GM18520 (cell line): ENCODE measurements around the gene NAV1.

Experiments
- ATAC-seq: cut with Tn5 transposase; IDR thresholded peaks from one replicate; pipeline ENCODE4 v1.9.1; 2021; ENCODE audit not compliant: unreplicated experiment

Gene NAV1

DNA sequence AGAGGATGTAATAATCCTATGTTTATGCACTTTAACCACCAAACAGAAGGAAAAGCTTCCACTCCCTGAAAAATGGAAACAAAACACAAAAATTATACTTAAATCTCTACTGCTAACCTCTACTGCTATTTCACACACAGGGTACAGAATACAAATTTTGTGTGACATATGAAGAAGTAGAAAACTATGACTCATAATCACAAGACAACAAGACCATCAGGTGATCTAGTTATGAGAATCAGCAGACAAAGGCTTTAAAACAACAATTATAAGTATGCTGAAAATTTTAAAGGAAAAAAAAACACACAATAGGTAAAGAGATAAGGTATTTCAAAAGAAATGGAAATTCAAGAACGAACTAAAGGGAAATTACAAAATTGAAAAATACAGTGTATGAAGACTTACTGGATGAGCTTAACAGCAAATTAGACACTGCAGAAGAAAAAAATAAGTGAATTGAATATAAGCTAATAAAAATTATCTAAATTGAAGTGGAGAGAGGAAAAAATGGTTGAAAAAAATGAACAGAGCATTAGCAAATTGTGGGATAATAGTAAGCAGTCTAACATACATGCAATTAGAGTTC lies 13.6 kb upstream of the NAV1 start:
- no peak for ATAC-seq

DNA sequence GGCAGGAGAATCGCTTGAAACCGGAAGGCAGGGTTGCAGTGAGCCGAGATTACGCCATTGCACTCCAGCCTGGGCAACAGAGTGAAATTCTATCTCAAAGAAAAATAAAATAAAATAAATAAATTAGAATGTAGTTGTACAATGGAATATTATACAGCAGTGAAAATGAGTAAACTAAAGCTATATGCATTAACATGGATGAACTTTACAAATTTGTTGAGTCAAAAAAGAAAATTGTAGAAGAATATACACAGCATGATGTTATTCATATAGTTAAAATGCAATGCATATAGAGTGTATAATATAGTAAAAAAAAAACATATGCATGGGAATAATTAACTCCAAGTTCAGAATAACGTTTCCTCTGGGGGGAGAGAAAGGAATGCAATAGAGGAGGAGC lies 11.0 kb upstream of the NAV1 start:
- no peak for ATAC-seq

DNA sequence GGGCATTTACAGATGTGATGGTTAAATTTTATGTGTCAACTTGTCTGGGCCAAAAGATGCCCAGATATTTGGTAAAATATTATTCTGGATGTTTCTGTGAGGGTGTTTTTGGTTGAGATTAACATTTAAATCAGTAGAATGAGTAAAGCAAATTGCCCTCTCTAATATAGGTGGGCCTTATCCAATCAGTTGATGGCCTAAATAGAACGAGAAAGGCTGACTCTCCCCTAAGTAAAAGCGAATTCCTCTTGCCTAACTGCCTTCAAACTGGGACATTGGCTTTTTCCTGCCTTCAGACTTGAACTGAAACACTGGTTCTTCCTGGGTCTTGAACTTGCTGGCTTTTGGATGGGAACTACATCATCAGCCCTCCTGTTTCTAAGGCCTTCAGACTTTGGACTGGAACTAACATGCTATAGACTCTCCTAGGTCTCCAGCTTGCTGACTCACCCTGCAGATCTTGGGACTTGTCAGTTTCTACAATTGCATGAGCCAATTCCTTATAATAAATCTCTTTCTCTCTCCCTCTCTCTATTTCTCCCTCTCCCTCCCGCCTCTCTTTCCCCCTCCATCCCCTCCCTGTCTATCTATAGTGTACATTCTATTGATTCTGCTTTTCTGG lies 10.2 kb upstream of the NAV1 start:
- no peak for ATAC-seq

DNA sequence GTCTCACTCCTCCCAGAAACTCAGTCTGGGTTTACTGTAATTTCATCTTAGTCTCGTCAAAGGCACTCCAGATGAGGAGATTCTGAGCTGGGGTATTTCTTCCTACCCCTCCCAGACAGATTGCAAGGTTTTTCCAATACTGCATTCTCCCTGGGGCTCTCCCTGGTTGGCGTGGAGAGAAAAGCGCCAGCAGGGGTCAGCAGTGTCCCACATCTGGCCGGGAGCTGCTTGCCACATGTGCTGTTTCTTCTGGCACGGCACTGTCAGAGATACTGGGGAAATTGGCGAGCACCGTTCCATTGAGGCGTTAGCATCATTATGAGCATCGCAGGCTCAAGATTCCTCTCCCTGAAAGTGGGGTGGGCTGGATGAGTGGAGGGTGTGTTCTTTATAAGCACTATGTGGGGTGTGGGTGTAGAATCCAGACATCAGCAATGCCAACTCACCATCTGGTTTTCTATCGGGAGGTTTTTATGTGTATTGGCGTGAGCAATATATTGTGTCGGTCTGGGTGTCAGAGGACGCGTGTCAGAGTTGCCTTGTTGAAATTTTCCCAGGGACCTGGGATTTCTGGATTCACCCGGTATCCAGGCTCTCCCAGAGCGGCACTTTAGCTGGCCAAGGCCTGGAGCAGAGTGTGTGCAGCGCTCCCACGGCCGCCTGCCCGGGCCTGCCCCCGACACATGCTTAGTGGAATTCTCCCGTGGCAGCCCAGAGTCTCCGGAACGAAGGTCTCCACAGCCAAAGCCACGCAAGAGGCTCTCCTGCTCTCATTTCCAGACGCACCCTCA lies 8.0 kb upstream of the NAV1 start:
- no peak for ATAC-seq

DNA sequence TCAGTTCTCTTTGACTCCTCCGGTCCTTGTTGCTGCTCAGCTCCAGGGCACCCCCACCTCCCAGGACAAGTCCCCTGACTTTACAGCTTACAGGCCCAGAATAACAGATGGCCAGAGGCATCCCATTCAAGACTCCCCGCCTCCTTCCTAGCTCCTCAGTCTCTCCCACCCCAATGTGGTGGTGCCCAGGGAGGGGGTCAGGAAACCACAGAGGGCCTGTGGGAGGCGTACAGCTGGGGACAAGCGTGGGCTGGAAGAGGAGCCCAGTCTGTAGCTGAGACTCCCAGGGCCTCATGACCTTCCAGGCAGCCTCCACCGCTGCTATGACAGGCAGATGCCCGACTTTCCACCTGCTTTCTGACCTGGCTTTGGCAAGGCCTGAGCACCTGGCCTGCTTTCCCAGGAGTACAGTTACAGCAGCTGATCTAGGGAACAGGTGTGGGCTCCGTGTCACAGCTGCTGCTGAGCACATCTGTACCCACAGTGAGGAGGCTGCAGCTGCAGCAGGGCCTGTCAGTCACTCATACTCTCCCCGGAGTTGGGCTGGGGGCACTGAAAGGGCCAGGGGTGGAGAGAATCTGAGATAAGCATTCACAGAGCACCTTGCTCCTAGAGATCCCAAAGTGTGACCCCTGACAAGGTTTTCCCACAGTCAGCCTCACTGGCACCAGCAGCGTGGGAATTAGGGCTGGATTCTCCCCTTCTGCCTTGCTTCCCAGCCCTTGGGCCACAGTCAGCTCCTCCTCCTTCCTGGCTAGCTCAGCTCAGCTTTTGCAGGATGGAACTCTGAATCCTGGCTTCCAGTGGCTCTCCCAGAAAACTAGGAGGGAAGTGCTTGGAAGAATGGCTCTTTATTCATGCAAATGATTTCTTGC lies 7.1 kb upstream of the NAV1 start:
- ATAC-seq: no peak

DNA sequence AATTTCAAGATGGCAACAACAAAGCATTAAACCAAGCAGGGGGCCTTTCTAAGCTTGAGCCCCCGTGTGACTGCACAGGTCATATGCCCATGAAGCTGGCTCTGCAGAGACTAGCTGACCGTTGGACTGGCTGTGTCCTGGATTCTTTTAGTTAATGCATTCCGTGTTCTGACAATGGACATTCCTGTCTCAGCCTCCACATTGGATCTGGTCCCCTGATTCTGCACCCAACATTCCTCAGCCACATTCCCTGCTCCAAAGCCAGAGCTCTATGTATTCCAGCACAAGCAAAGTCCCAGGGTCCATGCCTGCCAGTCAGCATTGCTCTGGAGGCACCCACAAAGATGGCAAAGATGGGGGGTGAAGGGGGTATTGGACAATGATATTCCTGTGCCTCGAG lies 5.1 kb upstream of the NAV1 start:
- ATAC-seq: no peak

DNA sequence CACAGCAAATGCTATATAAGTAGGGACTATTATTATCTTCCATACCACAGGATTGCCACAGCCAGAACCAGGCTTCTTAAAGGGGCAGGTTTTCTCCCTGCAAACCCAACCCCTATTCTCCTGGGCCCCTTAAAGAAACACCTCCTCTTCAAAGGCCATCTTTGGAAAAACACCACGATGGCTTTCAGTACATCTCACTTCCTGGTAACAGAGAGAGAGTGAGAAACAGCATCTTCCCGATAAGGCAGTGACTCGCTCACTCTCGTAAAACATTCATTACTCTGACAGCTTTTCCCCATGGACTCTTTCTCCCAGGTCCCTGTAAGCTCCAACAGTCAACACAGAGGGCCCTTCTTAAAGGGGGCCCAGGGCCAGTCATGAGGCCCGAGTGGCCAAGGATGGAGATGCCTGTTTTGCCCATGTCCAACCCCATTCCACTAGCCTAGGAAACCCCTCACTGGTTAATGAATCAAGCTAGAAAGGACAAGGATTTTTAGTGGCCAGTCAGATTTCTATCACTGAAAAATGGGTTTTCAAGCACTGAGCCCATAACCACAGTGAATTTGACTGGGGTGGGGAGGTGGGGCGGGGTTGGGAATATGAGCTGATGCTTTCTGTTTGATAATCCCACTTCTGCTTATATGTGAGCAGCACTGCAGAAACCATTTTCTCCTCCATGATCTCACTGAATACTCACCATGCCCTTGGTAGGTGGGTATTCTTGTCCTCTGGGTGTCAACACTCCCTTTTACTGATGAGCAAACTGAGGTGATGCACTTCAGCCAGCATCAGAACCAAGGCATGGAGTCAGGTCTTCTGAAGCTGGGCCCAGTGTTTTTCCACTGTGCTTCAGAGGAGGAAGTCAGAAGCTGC lies 3.6 kb upstream of the NAV1 start:
- ATAC-seq: no peak

DNA sequence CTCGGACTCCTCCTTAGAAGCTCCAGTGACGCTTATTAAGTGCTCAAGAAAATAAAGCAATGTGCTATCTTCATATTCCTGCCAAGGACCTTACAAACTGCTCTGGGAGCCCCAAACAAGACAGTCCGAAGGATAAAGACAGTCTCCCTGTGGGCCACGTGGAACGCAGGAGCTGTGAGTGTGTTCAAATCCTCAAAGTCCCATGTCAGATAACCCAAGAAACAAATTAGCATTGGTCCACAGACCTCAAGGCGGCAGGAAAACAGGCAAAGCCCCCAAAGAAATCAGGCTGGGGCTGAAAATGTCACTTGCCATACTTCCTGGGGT lies 3.0 kb upstream of the NAV1 start:
- no peak for ATAC-seq

DNA sequence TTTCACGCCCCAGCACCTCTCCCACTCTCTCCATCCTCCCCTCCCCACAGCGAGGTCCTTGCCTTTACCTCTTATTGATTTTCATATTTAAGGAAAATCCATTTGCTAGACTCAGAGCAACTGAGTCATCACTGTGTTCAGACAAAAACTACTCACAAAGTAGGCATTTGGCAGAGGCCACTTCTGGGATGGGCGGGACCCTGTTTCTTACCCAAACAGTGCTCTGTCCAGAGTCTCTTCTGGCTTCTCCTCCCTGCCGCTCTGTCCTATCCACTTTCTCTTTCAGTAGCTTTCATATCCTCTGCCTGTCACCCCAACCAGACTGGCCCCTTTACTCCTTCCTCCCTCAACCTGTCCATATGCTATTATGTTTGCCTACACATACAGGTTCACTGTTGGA lies 2.4 kb upstream of the NAV1 start:
- ATAC-seq: no peak

DNA sequence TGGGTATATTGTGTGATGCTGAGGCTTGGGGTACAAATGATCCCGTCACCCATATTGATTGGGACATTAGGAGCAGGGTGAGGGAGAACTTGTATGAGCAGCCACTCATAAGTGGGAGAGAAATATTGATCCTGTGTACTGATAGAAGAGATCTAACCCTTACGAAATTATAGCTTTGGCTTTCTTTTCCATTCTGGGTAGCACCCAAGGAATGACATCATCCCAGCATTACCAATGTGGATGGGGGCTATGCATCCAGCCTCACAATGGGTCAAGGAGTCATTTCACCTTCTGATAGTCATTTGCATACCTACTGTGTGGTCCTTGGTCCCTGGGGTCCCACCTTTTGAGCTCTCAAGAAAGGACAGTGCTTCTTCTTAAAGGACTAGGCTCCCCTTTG lies 1.9 kb upstream of the NAV1 start:
- no peak for ATAC-seq

DNA sequence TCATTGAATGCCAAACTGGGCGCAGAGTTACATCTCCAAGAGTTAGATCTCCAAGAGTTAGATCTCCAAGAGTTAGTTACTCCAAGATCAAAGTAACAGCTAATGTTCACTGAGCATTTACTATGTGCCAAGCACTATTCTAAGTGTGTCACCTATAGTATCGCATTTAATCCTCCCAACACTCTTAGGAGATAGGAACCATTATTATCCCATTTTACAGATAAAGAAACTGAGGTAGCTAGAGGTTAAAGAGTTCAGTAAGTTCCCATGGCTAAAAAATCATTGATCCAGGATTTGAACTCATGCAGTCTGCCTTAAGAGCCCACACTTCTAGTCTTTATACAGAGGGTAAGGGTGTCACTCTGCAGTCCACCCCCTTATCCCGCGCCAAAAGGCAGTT lies 1.5 kb upstream of the NAV1 start:
- ATAC-seq: no peak

DNA sequence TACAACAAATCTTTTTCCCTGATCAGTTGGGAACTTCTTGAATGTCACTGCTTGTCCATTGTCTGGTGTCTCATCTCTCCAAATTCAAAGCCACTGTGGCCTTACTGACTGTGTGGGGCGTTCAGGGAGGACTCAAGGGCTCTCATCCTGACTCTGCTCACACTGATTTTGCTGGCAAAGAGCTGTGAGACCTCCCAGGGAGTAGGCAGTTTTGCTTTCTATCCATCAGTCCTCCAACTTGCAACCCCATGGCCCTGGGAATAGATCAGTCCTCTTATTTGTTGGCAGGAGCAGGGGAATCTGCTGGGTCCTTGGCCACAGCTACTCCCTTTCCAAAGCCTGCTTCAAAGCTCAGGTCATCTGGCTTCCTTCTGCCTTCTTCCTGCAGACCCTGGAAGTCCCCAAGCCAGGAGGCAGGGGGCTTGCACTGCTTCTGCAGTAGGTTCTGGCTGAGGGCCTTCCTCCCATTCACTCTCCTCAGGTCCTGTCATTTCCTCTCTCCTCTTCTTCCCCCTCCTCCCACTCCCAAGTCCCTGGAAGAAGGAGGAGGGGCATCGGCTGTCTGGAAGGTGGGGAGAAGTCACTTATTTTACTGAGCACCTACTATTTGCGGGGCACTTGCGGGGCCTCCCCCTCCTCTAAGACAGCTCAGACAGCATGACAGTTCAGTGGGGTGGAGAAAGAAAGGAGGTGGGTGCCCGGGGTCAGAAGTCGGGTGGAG lies 876 bp upstream of the NAV1 start:
- ATAC-seq: no peak

DNA sequence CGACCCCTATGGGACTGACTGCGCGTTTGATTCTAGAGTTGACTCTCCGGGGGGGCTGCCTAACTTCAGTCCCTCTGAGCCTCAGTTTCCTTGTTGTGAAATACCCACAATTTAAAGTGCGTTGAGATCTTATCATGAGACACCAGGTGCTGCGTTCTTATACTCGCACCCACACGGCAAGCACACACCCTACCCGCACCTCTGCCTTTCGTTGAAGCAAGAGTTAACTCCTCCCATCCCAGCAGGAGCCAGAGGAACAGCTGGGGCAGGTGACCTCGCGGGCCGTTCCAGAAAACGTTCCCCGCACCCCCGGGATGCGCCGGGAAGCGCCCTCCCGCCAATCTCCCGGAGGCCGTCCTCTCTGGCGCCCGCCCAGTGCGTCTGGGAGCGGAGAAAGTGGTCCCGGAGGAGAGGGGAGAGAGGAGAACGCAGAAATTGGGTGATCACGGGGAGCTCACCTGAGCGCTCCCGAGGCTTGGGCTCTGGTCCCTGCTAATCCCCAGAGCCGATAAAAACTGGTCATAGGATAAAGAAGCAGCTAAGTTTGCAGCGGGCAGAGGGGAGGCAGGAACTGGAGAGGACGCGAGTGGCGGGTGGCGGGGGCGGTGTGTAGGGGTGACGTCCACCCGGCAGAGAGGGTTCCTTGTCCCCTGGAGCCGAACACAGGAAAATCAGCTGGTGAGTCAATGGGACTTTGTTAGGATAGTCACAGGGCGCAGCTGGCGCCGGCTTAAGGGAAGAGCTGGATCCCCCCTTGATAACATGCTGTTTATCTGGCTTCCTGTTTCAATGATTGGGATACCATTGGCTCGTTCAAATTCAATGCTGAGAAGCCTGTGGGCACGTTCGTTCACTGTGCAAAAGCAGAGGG lies 869 bp downstream of the NAV1 start:
- no peak for ATAC-seq

DNA sequence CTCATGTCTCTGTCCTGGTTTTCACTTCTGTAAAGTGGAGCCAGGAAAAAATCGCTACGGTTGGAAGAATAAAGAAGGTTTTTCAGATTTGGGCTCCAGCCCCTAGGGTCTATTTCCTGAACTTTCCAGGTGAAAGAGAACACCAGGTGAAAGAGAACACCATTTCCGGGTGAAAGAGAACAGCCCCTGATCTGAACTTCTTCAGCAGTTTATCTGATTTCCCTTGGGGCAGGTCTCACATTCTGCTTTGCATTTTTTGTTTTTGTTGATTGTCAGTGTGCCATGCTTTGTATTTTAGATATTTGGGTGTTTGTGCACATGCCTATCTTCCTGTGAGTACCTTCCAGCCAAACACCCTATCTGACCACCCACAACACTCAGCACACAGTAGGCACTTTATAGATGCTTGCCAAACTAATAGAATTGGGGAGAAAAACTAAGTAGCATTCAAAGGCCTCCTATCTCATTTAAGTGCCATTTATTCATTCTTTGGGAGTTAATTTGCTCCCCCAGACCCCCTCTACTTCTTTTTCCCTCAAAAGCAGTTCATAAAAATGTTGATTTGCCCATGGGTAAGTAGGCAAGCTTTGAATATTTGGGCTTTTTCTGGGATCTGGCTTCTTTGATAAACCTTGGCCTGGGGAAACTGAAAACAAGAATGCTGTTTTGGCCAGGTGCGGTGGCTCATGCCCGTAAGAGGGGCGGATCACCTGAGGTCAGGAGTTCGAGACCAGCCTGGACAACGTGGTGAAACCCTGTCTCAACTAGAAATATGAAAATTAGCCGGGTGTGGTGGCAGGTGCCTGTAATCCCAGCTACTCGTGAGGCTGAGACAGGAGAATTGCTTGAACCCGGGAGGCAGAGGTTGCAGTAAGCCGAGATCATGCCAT lies 2.2 kb downstream of the NAV1 start:
- no peak for ATAC-seq

DNA sequence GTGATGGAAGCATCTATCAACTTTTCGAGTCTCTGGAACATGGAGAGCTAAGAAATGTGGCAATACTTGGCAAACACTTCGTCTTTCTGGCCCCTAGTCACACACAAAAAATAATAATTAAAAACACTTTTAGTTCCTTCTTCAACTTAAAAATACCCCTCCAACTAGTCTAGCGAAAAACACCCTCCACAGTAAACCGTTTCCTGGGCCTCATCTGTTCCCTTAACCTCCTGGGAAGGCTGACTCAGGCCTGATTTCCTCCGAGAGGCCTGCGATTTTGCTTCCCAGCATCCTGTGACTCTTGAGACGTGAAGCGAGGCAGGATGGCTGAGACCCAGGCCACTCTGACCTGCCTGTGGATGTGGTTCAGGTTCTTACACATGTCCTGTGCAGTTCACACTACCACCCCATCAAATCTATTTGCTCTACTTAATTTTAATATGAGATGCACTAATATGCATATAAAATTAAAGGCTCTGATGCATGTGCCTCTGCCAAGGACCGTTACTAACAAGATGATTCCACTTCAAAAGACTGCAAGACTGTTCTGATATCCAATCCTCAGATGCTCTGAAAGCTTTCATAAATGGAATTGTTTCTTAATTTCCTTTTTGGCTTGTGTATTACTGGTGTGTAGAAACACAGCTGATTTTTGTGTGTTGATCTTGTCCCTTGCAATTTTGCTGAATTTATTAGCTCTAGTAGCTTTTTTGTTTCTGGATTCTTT lies 3.5 kb downstream of the NAV1 start:
- ATAC-seq: no peak

DNA sequence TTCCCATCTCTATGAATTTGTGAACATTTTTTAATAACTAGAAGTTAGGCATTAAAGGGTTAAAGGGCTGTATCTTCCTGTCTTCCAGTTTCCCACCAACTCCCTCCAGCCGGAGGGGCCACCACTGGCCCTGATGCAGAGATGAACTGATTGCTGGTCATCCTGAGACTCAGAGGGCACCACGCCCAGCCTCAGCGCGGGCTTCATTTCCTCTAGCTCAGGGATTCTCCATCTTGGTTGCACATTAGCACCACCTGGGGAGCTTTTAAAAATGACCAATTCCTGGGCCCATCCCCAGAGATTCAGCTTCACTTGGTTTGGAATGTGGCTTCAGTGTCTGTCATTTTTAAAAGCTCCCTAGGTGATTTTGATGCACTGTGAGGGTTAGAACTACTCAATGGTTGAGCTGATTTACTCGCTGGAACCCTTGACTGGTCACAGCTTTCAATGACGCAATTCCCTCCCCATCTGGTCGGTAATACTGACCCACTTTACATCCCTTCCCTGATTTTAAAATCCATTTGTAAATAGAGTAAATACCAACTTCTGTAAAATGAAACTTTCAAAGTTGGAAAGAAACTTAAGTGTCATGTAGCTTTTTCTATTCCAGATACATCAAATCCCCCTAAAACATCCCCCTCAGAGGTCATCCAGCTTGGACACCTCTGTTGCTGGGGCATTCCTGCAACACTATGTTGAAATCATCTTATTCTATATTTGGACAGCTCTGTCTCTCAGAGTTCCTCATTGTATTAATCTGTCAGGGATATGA lies 5.1 kb downstream of the NAV1 start:
- ATAC-seq: no peak

DNA sequence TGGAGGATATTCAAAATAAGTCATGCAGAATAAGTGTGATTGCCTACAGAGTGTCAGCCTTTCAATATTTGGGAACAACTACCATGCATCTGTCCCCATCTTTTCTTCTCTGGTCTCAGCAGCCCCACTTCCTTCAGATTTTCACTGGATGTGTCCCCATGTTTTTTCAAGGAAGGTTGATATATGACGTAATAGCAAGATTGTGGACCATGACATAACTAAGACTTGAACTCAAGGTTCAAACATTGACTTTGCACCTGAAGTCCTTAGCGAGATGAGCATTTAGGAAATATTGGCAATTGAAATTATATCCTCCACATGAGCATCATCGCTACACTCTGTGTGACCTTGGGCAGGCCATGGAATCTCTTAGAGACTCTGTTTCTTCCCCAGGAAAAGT lies 5.8 kb downstream of the NAV1 start:
- no peak for ATAC-seq
